GM18867 (cell line): ENCODE data around the gene ENOX2.
"Not testable (repeated sequence)": the region's sequence is repeated elsewhere in the genome, so short reads cannot be mapped to it uniquely, and the experiment has no call there.

Experiments
- ATAC-seq: cut with Tn5 transposase; IDR thresholded peaks from one replicate; pipeline ENCODE4 v1.9.1; 2021; ENCODE audit warnings: mild to moderate bottlenecking, moderate library complexity; ENCODE audit not compliant: unreplicated experiment

ENOX2 gene

GRCh38 chrX:130902783-130903613 is at the start of gene ENOX2:
ENOX2 (minus strand) TSS chrX:130903209; CDS start chrX:130703216, 199,993 bp downstream.
- ATAC-seq, result peak; percentile 98

- peak; percentile 97 for ATAC-seq
These were observed 49.4 kb upstream of the ENOX2 start for GRCh38 chrX:130952266-130953043.

GRCh38 chrX:130944230-130944629 is 41.2 kb upstream of the ENOX2 start:
- no peak for ATAC-seq

GRCh38 chrX:130937101-130937500 is 34.1 kb upstream of the ENOX2 start:
- no peak for ATAC-seq

GRCh38 chrX:130933358-130933757 is 30.3 kb upstream of the ENOX2 start:
- no peak for ATAC-seq

- not testable (repeated sequence) for ATAC-seq
These were observed 17.4 kb upstream of the ENOX2 start for GRCh38 chrX:130920405-130920804.

- not testable (repeated sequence) for ATAC-seq
These were observed 16.7 kb upstream of the ENOX2 start for GRCh38 chrX:130919676-130920075.

- not testable (repeated sequence) for ATAC-seq
These were observed 15.5 kb upstream of the ENOX2 start for GRCh38 chrX:130918498-130918897.

- peak; percentile 79 for ATAC-seq
These were observed 13.8 kb upstream of the ENOX2 start for GRCh38 chrX:130916636-130917422.

- no peak for ATAC-seq
These were observed 12.3 kb upstream of the ENOX2 start for GRCh38 chrX:130915302-130915701.

GRCh38 chrX:130909469-130910136 is 6.6 kb upstream of the ENOX2 start:
- ATAC-seq, result no peak

GRCh38 chrX:130906776-130907175 is 3.8 kb upstream of the ENOX2 start:
- no peak for ATAC-seq

- no peak for ATAC-seq
These were observed 595 bp downstream of the ENOX2 start for GRCh38 chrX:130902446-130902782.

GRCh38 chrX:130896802-130897501 is 6.1 kb downstream of the ENOX2 start:
- no peak for ATAC-seq

- ATAC-seq, result no peak
These were observed 7.0 kb downstream of the ENOX2 start for GRCh38 chrX:130896026-130896425.

GRCh38 chrX:130895299-130895698 is 7.7 kb downstream of the ENOX2 start:
- ATAC-seq, result no peak

GRCh38 chrX:130893356-130894085 is 9.5 kb downstream of the ENOX2 start:
- no peak for ATAC-seq

- ATAC-seq, result no peak
These were observed 15.6 kb downstream of the ENOX2 start for GRCh38 chrX:130887376-130887775.

GRCh38 chrX:130885996-130886395 is 17.0 kb downstream of the ENOX2 start:
- no peak for ATAC-seq
